ENCODE data around the gene CD209. TPM values are rescaled to one million over a fixed set of nuclear protein-coding genes. Genes with fewer than 3 reads are reported as not detected.
A peak's percentile ranks its signal among the peaks of the same experiment; 100 is the strongest.

Gene CD209
- total and polyA plus RNA-seq, 9 of the 15 experiments (the other 6 are each of a cell fraction or from before 2014, with no cell fraction given): 0.01 TPM; not detected in 8

- TF ChIP-seq ZFP36 (IDR thresholded peaks at IDR 0.05; ENCODE audit: low read depth, low read length, partially characterized antibody) (peak; percentile 39), JUND (IDR thresholded peaks at IDR 0.05; ENCODE audit: borderline replicate concordance, low read depth, low read length) (no peak), JUND (tag; IDR thresholded peaks at IDR 0.05; ENCODE audit: borderline replicate concordance, low read depth, low read length) (no peak), BCOR (IDR thresholded peaks at IDR 0.05) (0 out of 2 replicates have a peak, but pooled peaks have one; percentile 14), RBM25 (IDR thresholded peaks at IDR 0.05; ENCODE audit: low read depth, low read length, severe bottlenecking) (peak; percentile 60)
- ChIA-PET CTCF (ENCODE audit: low intra/inter-chr PET ratio) (no interaction called here), POLR2A (interaction anchor here (0.7 kb wide), 1 partner anchor 9 kb away, joined by 3 read pairs; no protein-coding TSS in a partner anchor)
- Histone ChIP-seq H3K9me1 (ENCODE audit: control insufficient read depth, insufficient read depth, low read length) (no peaks in the 10 kb centered on the region), H3K9ac (ENCODE audit: insufficient read depth in 1 of 2, low read depth in 2 of 2, low read length in 2 of 2) (no peak overlapping the region), H3K4me3 (no peak overlapping the region), H3K36me3 (ENCODE audit: control insufficient read depth, insufficient read depth, low read length) (no peaks in the 10 kb centered on the region), H4K20me1 (replicated peaks; ENCODE audit: control insufficient read depth, insufficient read depth, low read length) (0 out of 2 replicates have a peak, but pooled peaks cover 3% of the 10 kb centered on the region), H2AFZ (ENCODE audit: low read depth, low read length) (no peak overlapping the region), H3K79me2 (ENCODE audit: control insufficient read depth, insufficient read depth, low read length) (no peaks in the 10 kb centered on the region), H3K27ac (ENCODE audit: extremely low read depth, low read depth, low read length) (no peak overlapping the region), H3K27me3 (ENCODE audit: control insufficient read depth in 2 of 2, insufficient read depth in 2 of 2, low read length in 2 of 2) (peaks cover 9 to 46% of the 10 kb centered on the region in 2 experiments; a peak in 4 of 5 replicates), H3K4me1 (replicated peaks in 1 of 2; ENCODE audit: control insufficient read depth in 2 of 2, insufficient read depth in 2 of 2, low read length in 2 of 2) (peaks cover 0 to 20% of the 10 kb centered on the region in 2 experiments; a peak in 2 of 5 replicates), H3K4me2 (ENCODE audit: insufficient read depth, low read length) (no peak overlapping the region), H3K9me3 (replicated peaks; ENCODE audit: control insufficient read depth, insufficient read depth, low read depth, low read length) (no peaks in the 10 kb centered on the region)
- 0% methylated on average over 4 of the region's 5 CpGs for WGBS (ENCODE audit: insufficient coverage, low coverage, missing lambda C conversion rate)
- intact Hi-C loops (cut with micrococcal nuclease) (no loop called here), in situ Hi-C loops (cut with MboI) (no loop called here)
- ATAC-seq: no peak
- BruUV-seq (replicated peaks): no TSS peak
- no peak for FAIRE-seq
- DNase-seq (ENCODE audit: extremely low read depth in 1 of 4, low spot score in 3 of 4): no peak
These were observed 15.7 kb downstream of the CD209 start for GRCh38 chr19:7731615-7732014.

- in situ Hi-C loops (cut with MboI): no loop called here
- H3K27me3 ChIP-seq (ENCODE audit: control insufficient read depth in 2 of 2, insufficient read depth in 2 of 2, low read length in 2 of 2): peaks cover 9 to 45% of the 10 kb centered on the region in 2 experiments; a peak in 4 of 5 replicates
These were observed 16.1 kb downstream of the CD209 start for GRCh38 chr19:7731218-7731595.

More at GRCh38 chr19:7731218-7731595, 16.1 kb downstream of the CD209 start:
- no peaks in the 10 kb centered on the region for H3K36me3 ChIP-seq (ENCODE audit: control insufficient read depth, insufficient read depth, low read length)
- no peaks in the 10 kb centered on the region for H3K9me3 ChIP-seq (replicated peaks; ENCODE audit: control insufficient read depth, insufficient read depth, low read depth, low read length)
- FAIRE-seq: no peak
- H3K4me3 ChIP-seq: no peak overlapping the region
- H2AFZ ChIP-seq (ENCODE audit: low read depth, low read length): no peak overlapping the region
- TF ChIP-seq TBL1XR1 (IDR thresholded peaks at IDR 0.05; ENCODE audit: low read length in 2 of 2): no peak
- no peak for TF ChIP-seq HES1 (IDR thresholded peaks at IDR 0.05; ENCODE audit: low read depth)
- no peak for TF ChIP-seq FOXP4 (CRISPR knock-in tag; IDR thresholded peaks at IDR 0.05; ENCODE audit: borderline replicate concordance)
- no peak for TF ChIP-seq E2F4 (CRISPR knock-in tag; IDR thresholded peaks at IDR 0.05; ENCODE audit: low read depth)
- no peak for TF ChIP-seq FOXP1 (CRISPR knock-in tag; IDR thresholded peaks at IDR 0.05)
- no peak overlapping the region for H3K27ac ChIP-seq (ENCODE audit: extremely low read depth, low read depth, low read length)
- POLR2A ChIA-PET: no interaction called here
- no peak for ATAC-seq
- CTCF ChIA-PET (ENCODE audit: low intra/inter-chr PET ratio): no interaction called here
- peaks cover 0 to 20% of the 10 kb centered on the region in 2 experiments; a peak in 2 of 5 replicates for H3K4me1 ChIP-seq (replicated peaks in 1 of 2; ENCODE audit: control insufficient read depth in 2 of 2, insufficient read depth in 2 of 2, low read length in 2 of 2)
- 41% methylated on average over 31 of the region's 39 CpGs for WGBS (ENCODE audit: insufficient coverage, low coverage, missing lambda C conversion rate)
- no peak overlapping the region for H3K9ac ChIP-seq (ENCODE audit: insufficient read depth in 1 of 2, low read depth in 2 of 2, low read length in 2 of 2)
- H3K9me1 ChIP-seq (ENCODE audit: control insufficient read depth, insufficient read depth, low read length): no peaks in the 10 kb centered on the region
- H3K79me2 ChIP-seq (ENCODE audit: control insufficient read depth, insufficient read depth, low read length): no peaks in the 10 kb centered on the region
- 0 out of 2 replicates have a peak, but pooled peaks cover 3% of the 10 kb centered on the region for H4K20me1 ChIP-seq (replicated peaks; ENCODE audit: control insufficient read depth, insufficient read depth, low read length)
- BruUV-seq (replicated peaks): no TSS peak
- DNase-seq (ENCODE audit: extremely low read depth in 1 of 4, low spot score in 3 of 4): no peak
- no peak overlapping the region for H3K4me2 ChIP-seq (ENCODE audit: insufficient read depth, low read length)
- intact Hi-C loops (cut with micrococcal nuclease): no loop called here

Data from K562 (cell line).